NCI-H1105 (cell line): ENCODE data around the gene PRDX1.

ENCODE experiments used
- DNase-seq: peaks from one replicate; lab custom pipeline; 2025; lab: John Stamatoyannopoulos, UW

Gene PRDX1

GRCh38 chr1:45521413-45522323, at the start of gene PRDX1:
PRDX1 (minus strand) TSS chr1:45521884; CDS start chr1:45519043, 2,841 bp downstream.
- DNase-seq = peak; percentile 96

GRCh38 chr1:45570631-45571030, 48.9 kb upstream of the PRDX1 start:
- DNase-seq = no peak

GRCh38 chr1:45569962-45570581, 48.4 kb upstream of the PRDX1 start:
- peak; percentile 56 for DNase-seq

GRCh38 chr1:45569571-45569961, 47.9 kb upstream of the PRDX1 start:
- DNase-seq = no peak

GRCh38 chr1:45568421-45568820, 46.7 kb upstream of the PRDX1 start:
- DNase-seq = no peak

GRCh38 chr1:45567911-45568310, 46.2 kb upstream of the PRDX1 start:
- DNase-seq = no peak

GRCh38 chr1:45566722-45567121, 45.0 kb upstream of the PRDX1 start:
- no peak for DNase-seq

GRCh38 chr1:45563843-45564242, 42.2 kb upstream of the PRDX1 start:
- no peak for DNase-seq

GRCh38 chr1:45557422-45557944, 35.8 kb upstream of the PRDX1 start:
- peak; percentile 54 for DNase-seq

- no peak for DNase-seq
Measured at GRCh38 chr1:45554198-45554597, 32.5 kb upstream of the PRDX1 start.

- DNase-seq = peak; percentile 92
Measured at GRCh38 chr1:45552331-45552730, 30.6 kb upstream of the PRDX1 start.

- DNase-seq = no peak
Measured at GRCh38 chr1:45551684-45552083, 30.0 kb upstream of the PRDX1 start.

GRCh38 chr1:45550401-45551351, 29.0 kb upstream of the PRDX1 start, which contains the start of gene AKR1A1:
AKR1A1 (plus strand) TSS chr1:45550826; CDS start chr1:45561795, 10,969 bp downstream.
- DNase-seq = peak; percentile 93

GRCh38 chr1:45545553-45546310, 24.0 kb upstream of the PRDX1 start:
- DNase-seq = no peak

GRCh38 chr1:45545019-45545493, 23.4 kb upstream of the PRDX1 start:
- DNase-seq = no peak

- no peak for DNase-seq
Measured at GRCh38 chr1:45544530-45544929, 22.8 kb upstream of the PRDX1 start.

- DNase-seq = no peak
Measured at GRCh38 chr1:45543581-45544417, 22.1 kb upstream of the PRDX1 start.

GRCh38 chr1:45542591-45542990, 20.9 kb upstream of the PRDX1 start:
- DNase-seq = no peak

- no peak for DNase-seq
Measured at GRCh38 chr1:45541193-45541592, 19.5 kb upstream of the PRDX1 start.

GRCh38 chr1:45536886-45537285, 15.2 kb upstream of the PRDX1 start:
- DNase-seq = no peak
